H1 (cell line): ENCODE data around the gene ADD3. TPM values are rescaled to one million over a fixed set of nuclear protein-coding genes. Genes with fewer than 3 reads are reported as not detected.

ENCODE experiments used
- BRCA1 ChIP-seq: IDR thresholded peaks from 2 replicates; pipeline ENCODE4 v1.6.1; 2012; ENCODE audit warnings: low read depth, low read length, improper control_type of control experiment
- CBX8 ChIP-seq: fragments of 300-800, 300-1000 bp; sonication (generic); IDR thresholded peaks from 2 replicates; pipeline ENCODE4 v1.7.1; 2016; ENCODE audit warnings: low read depth, low read length, borderline replicate concordance
- CHD2 ChIP-seq: IDR thresholded peaks from 2 replicates; pipeline ENCODE4 v1.6.1; 2012; ENCODE audit warnings: low read length, improper control_type of control experiment
- CHD7 ChIP-seq: fragments of 300-600 bp; sonication (generic); IDR thresholded peaks from 2 replicates; pipeline ENCODE4 v1.7.1; 2012; ENCODE audit warnings: low read length, moderate library complexity, mild to moderate bottlenecking, inconsistent platforms; ENCODE audit not compliant: insufficient replicate concordance
- E2F6 ChIP-seq: IDR thresholded peaks from 2 replicates; pipeline ENCODE4 v1.6.1; 2012; ENCODE audit warnings: inconsistent platforms
- HDAC6 ChIP-seq: IDR thresholded peaks from one replicate; pipeline ENCODE4 v1.7.1; 2012; ENCODE audit warnings: low read depth, mild to moderate bottlenecking, inconsistent platforms, low read length, moderate library complexity
- POU5F1 ChIP-seq: IDR thresholded peaks from 2 replicates; pipeline ENCODE4 v1.6.1; 2011; ENCODE audit warnings: low read depth, mild to moderate bottlenecking, low read length, moderate library complexity
- RBBP5 ChIP-seq: IDR thresholded peaks from 2 replicates; pipeline ENCODE4 v1.7.1; 2012; ENCODE audit warnings: low read depth, mild to moderate bottlenecking, inconsistent platforms, low read length, moderate library complexity, borderline replicate concordance
- SIX5 ChIP-seq: IDR thresholded peaks from 2 replicates; pipeline ENCODE4 v1.6.1; 2011; ENCODE audit warnings: mild to moderate bottlenecking, low read depth, low read length
- SP2 ChIP-seq: IDR thresholded peaks from 2 replicates; pipeline ENCODE4 v1.6.1; 2012; ENCODE audit warnings: mild to moderate bottlenecking, low read length, inconsistent platforms
- TAF7 ChIP-seq: optimal IDR thresholded peaks from 2 replicates; pipeline ENCODE3; 2011; ENCODE audit warnings: low read depth, mild to moderate bottlenecking, inconsistent platforms, low read length, moderate library complexity, borderline replicate concordance
- TCF12 ChIP-seq: IDR thresholded peaks from 2 replicates; pipeline ENCODE4 v1.6.1; 2011; ENCODE audit warnings: low read depth, mild to moderate bottlenecking, low read length
- YY1 ChIP-seq: IDR thresholded peaks from 2 replicates; pipeline ENCODE4 v1.6.1; 2011; ENCODE audit warnings: low read depth, mild to moderate bottlenecking, low read length
- polyA plus RNA-seq, 7 experiments: library from polyadenylated mRNA; depleted of rRNA in 3 of 7; stranded (reverse) in 5 of 7; unstranded in 2 of 7; fragments of >200 nt in 5 of 7; fragments of 200-250 nt in 2 of 7; gene quantifications; 1 replicate in 5 of 7; 2 replicates in 1 of 7; 4 replicates in 1 of 7; pipeline versions ENCODE4 v1.2.1 to v1.2.3, GENCODE V29; 2011 to 2013; ENCODE audit warnings: missing spikeins in 2 of 7, mixed read lengths in 2 of 7
- total RNA-seq: library from RNA; stranded (reverse); fragmentation: NEBNext Ultra II Directional; extraction: Animal tissue kit (Norgen Biotek cat#: 25700); gene quantifications from 2 replicates; pipeline ENCODE4 v1.2.1, GENCODE V29; 2021

Gene ADD3
- total and polyA plus RNA-seq, 2 of the 8 experiments (the other 6 are each of a cell fraction or from before 2014, with no cell fraction given), result 44.7 to 85.6 TPM

- TF ChIP-seq CHD7, result no peak
- TF ChIP-seq HDAC6, result no peak
- TF ChIP-seq RBBP5, result no peak
- no peak for TF ChIP-seq SIX5
- TF ChIP-seq YY1, result no peak
- no peak for TF ChIP-seq CBX8
- TF ChIP-seq TCF12, result no peak
- TF ChIP-seq TAF7, result no peak
- TF ChIP-seq CHD2, result no peak
- TF ChIP-seq POU5F1, result no peak
- no peak for TF ChIP-seq SP2
- TF ChIP-seq BRCA1, result no peak
- TF ChIP-seq E2F6, result no peak
Observed at GRCh38 chr10:109967739-109968088, 40.1 kb upstream of the ADD3 start (continued).
